Epidermal melanocyte (primary cell): Measurements from ENCODE around the gene CEP57.
"Not testable (repeated sequence)": the region's sequence is repeated elsewhere in the genome, so short reads cannot be mapped to it uniquely, and the experiment has no call there.

Source experiments
- DNase-seq: peaks from one replicate; pipeline ENCODE4 v3.0.0; 2011; ENCODE audit warnings: low spot score; ENCODE audit not compliant: insufficient read length

The CEP57 gene

DNA sequence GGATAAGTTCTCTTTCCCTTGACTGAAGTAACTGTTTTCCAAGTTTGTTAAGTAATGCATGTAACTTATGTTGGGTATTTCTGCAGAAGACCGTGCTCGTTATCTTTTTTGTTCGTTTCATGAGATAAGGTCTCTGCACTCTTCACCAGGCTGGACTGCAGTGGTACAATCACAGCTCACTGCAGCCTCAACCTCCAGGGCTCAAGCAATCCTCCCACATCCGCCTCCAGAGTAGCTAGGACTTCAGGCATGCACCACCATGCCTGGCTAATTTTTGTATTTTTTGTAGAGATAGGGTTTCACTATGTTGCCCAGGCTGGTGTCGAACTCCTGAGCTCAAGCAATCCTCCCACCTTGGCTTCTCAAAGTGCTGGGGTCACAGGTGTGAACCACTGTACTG is 64.1 kb downstream of the CEP57 start:
- DNase-seq: not testable (repeated sequence)

DNA sequence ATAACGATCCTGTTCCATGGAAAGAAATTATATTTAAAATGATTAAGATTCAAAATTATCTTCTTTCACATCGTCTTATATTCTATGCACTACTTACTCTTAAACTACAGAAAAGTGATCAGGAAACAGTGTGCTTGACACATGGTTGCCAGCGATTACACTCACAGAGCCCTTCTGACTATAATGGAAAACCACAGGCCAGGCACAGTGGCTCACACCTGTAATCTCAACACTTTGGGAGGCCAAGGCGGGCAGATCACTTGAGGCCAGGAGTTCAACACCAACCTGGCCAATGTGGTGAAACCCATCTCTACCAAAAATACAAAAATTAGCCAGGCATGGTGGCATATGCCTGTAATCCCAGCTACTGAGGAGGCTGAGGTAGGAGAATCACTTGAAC is 69.7 kb downstream of the CEP57 start:
- not testable (repeated sequence) for DNase-seq

GRCh38 chr11:95863486-95864140 is 73.3 kb downstream of the CEP57 start:
- no peak for DNase-seq

- DNase-seq: no peak
Observed at GRCh38 chr11:95867105-95867504, 76.8 kb downstream of the CEP57 start.

DNA sequence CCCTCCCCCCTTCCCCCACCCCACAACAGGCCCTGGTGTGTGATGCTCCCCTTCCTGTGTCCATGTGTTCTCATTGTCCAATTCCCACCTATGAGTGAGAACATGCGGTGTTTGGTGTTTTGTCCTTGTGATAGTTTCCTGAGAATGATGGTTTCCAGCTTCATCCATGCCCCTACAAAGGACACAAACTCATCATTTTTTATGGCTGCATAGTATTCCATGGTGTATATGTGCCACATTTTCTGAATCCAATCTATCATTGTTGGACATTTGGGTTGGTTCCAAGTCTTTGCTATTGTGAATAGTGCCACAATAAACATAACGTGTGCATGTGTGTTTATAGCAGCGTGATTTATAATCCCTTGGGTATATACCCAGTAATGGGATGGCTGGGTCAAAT is 80.6 kb downstream of the CEP57 start:
- DNase-seq: not testable (repeated sequence)

DNA sequence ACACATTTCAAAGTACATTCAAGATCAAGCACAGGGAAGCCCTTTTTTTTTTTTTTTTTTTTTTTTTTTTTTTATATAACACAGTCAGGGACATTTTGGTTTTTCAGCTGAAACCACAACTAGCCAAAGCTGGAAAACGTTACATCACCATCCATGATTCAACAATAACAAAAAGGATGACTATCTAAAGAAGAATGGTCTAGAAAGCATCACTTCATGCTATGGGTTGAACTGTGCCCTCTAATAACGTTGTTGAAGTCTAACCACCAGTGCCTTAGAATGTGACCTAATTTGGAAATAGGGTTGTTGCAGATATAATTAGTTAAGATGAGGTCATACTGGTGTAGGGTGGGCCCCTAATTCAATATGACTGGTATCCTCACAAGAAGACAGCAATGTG is 87.0 kb downstream of the CEP57 start:
- no peak for DNase-seq
